ENCODE data around the gene MYO5C. TPM values are rescaled to one million over a fixed set of nuclear protein-coding genes. Genes with fewer than 3 reads are reported as not detected.
A peak's percentile ranks its signal among the peaks of the same experiment; 100 is the strongest.

MYO5C gene, protein sequence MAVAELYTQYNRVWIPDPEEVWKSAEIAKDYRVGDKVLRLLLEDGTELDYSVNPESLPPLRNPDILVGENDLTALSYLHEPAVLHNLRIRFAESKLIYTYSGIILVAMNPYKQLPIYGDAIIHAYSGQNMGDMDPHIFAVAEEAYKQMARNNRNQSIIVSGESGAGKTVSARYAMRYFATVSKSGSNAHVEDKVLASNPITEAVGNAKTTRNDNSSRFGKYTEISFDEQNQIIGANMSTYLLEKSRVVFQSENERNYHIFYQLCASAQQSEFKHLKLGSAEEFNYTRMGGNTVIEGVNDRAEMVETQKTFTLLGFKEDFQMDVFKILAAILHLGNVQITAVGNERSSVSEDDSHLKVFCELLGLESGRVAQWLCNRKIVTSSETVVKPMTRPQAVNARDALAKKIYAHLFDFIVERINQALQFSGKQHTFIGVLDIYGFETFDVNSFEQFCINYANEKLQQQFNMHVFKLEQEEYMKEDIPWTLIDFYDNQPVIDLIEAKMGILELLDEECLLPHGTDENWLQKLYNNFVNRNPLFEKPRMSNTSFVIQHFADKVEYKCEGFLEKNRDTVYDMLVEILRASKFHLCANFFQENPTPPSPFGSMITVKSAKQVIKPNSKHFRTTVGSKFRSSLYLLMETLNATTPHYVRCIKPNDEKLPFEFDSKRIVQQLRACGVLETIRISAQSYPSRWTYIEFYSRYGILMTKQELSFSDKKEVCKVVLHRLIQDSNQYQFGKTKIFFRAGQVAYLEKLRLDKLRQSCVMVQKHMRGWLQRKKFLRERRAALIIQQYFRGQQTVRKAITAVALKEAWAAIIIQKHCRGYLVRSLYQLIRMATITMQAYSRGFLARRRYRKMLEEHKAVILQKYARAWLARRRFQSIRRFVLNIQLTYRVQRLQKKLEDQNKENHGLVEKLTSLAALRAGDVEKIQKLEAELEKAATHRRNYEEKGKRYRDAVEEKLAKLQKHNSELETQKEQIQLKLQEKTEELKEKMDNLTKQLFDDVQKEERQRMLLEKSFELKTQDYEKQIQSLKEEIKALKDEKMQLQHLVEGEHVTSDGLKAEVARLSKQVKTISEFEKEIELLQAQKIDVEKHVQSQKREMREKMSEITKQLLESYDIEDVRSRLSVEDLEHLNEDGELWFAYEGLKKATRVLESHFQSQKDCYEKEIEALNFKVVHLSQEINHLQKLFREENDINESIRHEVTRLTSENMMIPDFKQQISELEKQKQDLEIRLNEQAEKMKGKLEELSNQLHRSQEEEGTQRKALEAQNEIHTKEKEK (N-terminal part only)
- 10 to 100 TPM in 2 of 4 donors, 1 to 10 TPM in 2; 3.7 to 12.4 (median 7.6) TPM for total RNA-seq

GRCh38 chr15:52295421-52296001, at the start of gene MYO5C:
MYO5C (minus strand) TSS chr15:52295804; CDS start chr15:52295636, 168 bp downstream.
- peaks cover 6 to 19% (median 15%) of the 10 kb centered on the region in 4 donors for H3K4me1 ChIP-seq
- no peak for DNase-seq (ENCODE audit: extremely low spot score)
- H3K4me3 ChIP-seq, result peak within 1 kb of the TSS; percentile 54 to 65 (median 58)
- H3K27me3 ChIP-seq, result peaks cover 0 to 30% (median 4%) of the 10 kb centered on the region in 4 donors
- no peaks in the 10 kb centered on the region for H3K36me3 ChIP-seq
- TF ChIP-seq POLR2A (IDR thresholded peaks at IDR 0.05; ENCODE audit: low read depth) (no peak), POLR2AphosphoS5 (IDR thresholded peaks at IDR 0.05) (peak; percentile 54 to 66), EP300 (IDR thresholded peaks at IDR 0.05) (no peak)
- TF ChIP-seq, protein P1, sequence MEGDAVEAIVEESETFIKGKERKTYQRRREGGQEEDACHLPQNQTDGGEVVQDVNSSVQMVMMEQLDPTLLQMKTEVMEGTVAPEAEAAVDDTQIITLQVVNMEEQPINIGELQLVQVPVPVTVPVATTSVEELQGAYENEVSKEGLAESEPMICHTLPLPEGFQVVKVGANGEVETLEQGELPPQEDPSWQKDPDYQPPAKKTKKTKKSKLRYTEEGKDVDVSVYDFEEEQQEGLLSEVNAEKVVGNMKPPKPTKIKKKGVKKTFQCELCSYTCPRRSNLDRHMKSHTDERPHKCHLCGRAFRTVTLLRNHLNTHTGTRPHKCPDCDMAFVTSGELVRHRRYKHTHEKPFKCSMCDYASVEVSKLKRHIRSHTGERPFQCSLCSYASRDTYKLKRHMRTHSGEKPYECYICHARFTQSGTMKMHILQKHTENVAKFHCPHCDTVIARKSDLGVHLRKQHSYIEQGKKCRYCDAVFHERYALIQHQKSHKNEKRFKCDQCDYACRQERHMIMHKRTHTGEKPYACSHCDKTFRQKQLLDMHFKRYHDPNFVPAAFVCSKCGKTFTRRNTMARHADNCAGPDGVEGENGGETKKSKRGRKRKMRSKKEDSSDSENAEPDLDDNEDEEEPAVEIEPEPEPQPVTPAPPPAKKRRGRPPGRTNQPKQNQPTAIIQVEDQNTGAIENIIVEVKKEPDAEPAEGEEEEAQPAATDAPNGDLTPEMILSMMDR (IDR thresholded peaks at IDR 0.05), result no peak
- 2% methylated on average over 14 of the region's 65 CpGs for WGBS
- intact Hi-C loops (cut with DNase I), result no loop called here
- H3K9me3 ChIP-seq, result no peaks in the 10 kb centered on the region
- peak within 1 kb of the TSS; percentile 54 to 77 (median 66) for H3K27ac ChIP-seq (replicated peaks in 1 of 4)

GRCh38 chr15:52344592-52344991, 49.0 kb upstream of the MYO5C start:
- Histone ChIP-seq H3K27me3 (no peaks in the 10 kb centered on the region), H3K36me3 (peaks cover 3 to 56% (median 13%) of the 10 kb centered on the region in 4 donors), H3K27ac (replicated peaks in 1 of 4) (no peak overlapping the region), H3K4me1 (peaks cover 0 to 9% (median 3%) of the 10 kb centered on the region in 4 donors), H3K4me3 (no peak overlapping the region), H3K9me3 (no peaks in the 10 kb centered on the region)
- intact Hi-C loops (cut with DNase I), result no loop called here
- WGBS, result 95% methylated on average over 1 of the region's 1 CpG
- TF ChIP-seq, protein P1 (IDR thresholded peaks at IDR 0.05), result no peak
- TF ChIP-seq POLR2AphosphoS5 (IDR thresholded peaks at IDR 0.05) (no peak), POLR2A (IDR thresholded peaks at IDR 0.05; ENCODE audit: low read depth) (no peak), EP300 (IDR thresholded peaks at IDR 0.05) (no peak)
- no peak for DNase-seq (ENCODE audit: extremely low spot score)

DNA sequence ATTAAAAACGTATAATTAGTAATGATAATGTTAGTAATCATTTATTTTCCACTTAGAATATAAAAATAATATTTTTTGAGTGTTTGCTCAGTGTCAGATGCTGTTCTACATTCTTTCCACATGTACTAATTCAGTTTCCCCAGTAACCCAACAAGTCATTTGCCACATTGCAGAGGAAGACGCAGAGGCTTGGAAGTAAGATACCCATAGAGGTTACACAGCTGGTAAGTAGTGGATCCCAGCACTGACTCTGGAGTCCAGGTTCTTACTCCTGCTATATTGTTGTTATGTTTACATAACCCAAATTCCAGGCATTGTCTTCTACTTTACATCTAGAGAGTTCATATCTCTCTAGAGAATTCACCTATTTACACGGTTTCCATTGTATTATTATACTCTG, 48.2 kb upstream of the MYO5C start:
- Histone ChIP-seq H3K4me3 (no peak overlapping the region), H3K27ac (replicated peaks in 1 of 4) (no peak overlapping the region), H3K27me3 (no peaks in the 10 kb centered on the region), H3K4me1 (peaks cover 0 to 9% (median 3%) of the 10 kb centered on the region in 4 donors), H3K9me3 (no peaks in the 10 kb centered on the region), H3K36me3 (peaks cover 3 to 50% (median 11%) of the 10 kb centered on the region in 4 donors)
- intact Hi-C loops (cut with DNase I), result no loop called here
- no peak for DNase-seq (ENCODE audit: extremely low spot score)
- WGBS, result 73% methylated on average over 3 of the region's 3 CpGs
- TF ChIP-seq EP300 (IDR thresholded peaks at IDR 0.05), result no peak
- no peak for TF ChIP-seq POLR2A (IDR thresholded peaks at IDR 0.05; ENCODE audit: low read depth)
- no peak for TF ChIP-seq POLR2AphosphoS5 (IDR thresholded peaks at IDR 0.05)
- TF ChIP-seq, protein P1 (IDR thresholded peaks at IDR 0.05), result no peak

DNA sequence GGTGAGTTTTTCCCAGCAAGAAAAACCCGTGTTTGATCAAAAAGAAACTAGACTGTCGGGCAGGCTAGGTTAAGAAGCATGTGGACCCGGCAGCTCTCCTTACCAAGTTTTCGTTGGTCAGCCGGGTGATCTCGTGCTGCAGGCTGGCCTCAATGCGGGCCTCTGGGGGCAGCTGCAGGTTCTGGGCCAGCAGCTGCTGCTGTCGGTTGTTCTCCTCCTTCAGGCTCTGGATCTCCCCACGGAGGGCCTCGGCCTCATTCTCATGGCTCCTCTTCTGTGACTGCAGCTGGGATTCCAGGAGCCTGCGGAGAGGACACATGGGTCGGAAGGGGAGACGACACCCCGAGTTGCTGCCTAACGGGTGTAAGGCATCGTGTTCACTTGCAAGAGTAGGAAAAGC, 44.5 kb upstream of the MYO5C start:
- TF ChIP-seq POLR2AphosphoS5 (IDR thresholded peaks at IDR 0.05), result no peak
- TF ChIP-seq EP300 (IDR thresholded peaks at IDR 0.05), result no peak
- TF ChIP-seq, protein P1 (IDR thresholded peaks at IDR 0.05), result no peak
- TF ChIP-seq POLR2A (IDR thresholded peaks at IDR 0.05; ENCODE audit: low read depth), result no peak
- Histone ChIP-seq H3K27ac (replicated peaks in 1 of 4) (no peak overlapping the region), H3K4me1 (peaks cover 5 to 14% (median 9%) of the 10 kb centered on the region in 4 donors), H3K9me3 (no peaks in the 10 kb centered on the region), H3K4me3 (no peak overlapping the region), H3K27me3 (no peaks in the 10 kb centered on the region), H3K36me3 (peaks cover 4 to 48% (median 7%) of the 10 kb centered on the region in 4 donors)
- intact Hi-C loops (cut with DNase I), result no loop called here
- 92% methylated on average over 16 of the region's 16 CpGs for WGBS
- DNase-seq (ENCODE audit: extremely low spot score), result no peak
